Activated CD8-positive, alpha-beta T cell treated with anti-CD3 and anti-CD28 coated beads for 36 hours (primary cell): Measurements from ENCODE around the gene ARHGAP44. TPM values are rescaled to one million over a fixed set of nuclear protein-coding genes. Genes with fewer than 3 reads are reported as not detected.

Experiments used
- ATAC-seq: fragments of 200-7000 bp; cut with Tn5 transposase; one replicate; pipeline ENCODE4 v1.10.0; 2021; ENCODE audit warnings: mild to moderate bottlenecking, moderate library complexity
- CTCF ChIA-PET: fragments of 350-600 bp; sonication (Branson Sonifier 250); formaldehyde crosslinking; loops from one replicate; lab custom pipeline; 2021; ENCODE audit warnings: antibody characterized with exemption; lab: Charles Lee
- POLR2A ChIA-PET: fragments of 350-600 bp; sonication (Branson Sonifier 250); formaldehyde crosslinking; loops from one replicate; lab custom pipeline; 2021; ENCODE audit warnings: antibody characterized with exemption; lab: Charles Lee
- DNase-seq: peaks from one replicate; pipeline ENCODE4 v3.0.0-alpha.2; 2020
- H3K27ac Mint-ChIP-seq: one replicate; pipeline ENCODE4 v1.8.0; 2021; ENCODE audit warnings: mild to moderate bottlenecking, mixed read lengths
- H3K27me3 Mint-ChIP-seq: one replicate; pipeline ENCODE4 v1.8.0; 2021; ENCODE audit warnings: mixed read lengths
- H3K36me3 Mint-ChIP-seq: one replicate; pipeline ENCODE4 v1.8.0; 2021; ENCODE audit warnings: low read depth, mixed read lengths
- H3K4me1 Mint-ChIP-seq: one replicate; pipeline ENCODE4 v1.8.0; 2021; ENCODE audit warnings: low read depth, mixed read lengths
- H3K4me3 Mint-ChIP-seq: one replicate; pipeline ENCODE4 v1.8.0; 2021; ENCODE audit warnings: mild to moderate bottlenecking, moderate library complexity, mixed read lengths
- H3K9me3 Mint-ChIP-seq: one replicate; pipeline ENCODE4 v1.8.0; 2021; ENCODE audit warnings: mixed read lengths
- intact Hi-C: fragments of 100-400 bp; cut with micrococcal nuclease; formaldehyde crosslinking; loops from one replicate; pipeline ENCODE4 v1.10.0; 2022
- total RNA-seq, 2 experiments: library from RNA; stranded (reverse); gene quantifications; one replicate each; pipeline ENCODE4 v1.2.3, GENCODE V29; 2021
- TF ChIP-seq, protein P1 (sequence below): fragments of 200-600 bp; IDR thresholded peaks from one replicate; pipeline ENCODE4 v1.8.0; 2022; ENCODE audit warnings: antibody characterized with exemption, mild to moderate bottlenecking

The ARHGAP44 gene
- total RNA-seq, 2 experiments from 2014 or later, result 0.22 to 0.50 TPM

DNA sequence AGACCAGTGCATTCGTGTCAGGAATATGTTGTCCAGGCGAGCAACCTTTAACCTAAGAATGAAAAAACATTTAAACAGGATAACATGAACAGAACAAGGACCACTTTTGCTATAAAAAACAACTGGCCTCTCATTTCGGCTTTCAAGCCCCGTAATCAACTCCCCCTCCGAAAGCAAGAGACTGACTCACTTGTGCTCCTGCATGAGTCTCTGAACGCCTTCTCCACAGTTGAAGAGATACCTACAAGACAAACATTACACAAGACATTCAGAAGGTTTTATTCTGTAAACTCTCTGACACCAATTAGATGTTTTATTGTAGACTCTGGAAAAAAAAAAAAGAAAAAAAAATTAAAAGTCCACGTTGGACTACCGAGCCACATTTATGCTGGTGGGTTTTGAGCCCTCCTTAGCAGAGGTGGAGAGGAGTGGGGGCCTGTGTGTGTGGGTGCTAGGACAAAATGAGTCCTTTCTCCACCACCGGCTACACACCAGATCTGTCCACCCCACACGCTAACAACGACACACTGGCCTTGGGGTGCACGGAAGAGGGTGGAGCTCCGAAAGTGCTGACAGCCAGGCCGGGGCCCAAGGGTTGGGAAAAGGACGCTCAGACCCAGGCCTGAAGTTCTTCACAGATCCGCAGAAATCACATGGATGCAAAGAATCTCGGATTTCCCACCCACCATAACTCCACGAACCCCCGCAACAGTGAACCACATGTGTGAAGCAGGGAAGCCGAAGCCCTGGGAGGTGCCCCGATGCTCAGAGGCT lies 227.8 kb downstream of the ARHGAP44 start:
- TF ChIP-seq, protein P1, sequence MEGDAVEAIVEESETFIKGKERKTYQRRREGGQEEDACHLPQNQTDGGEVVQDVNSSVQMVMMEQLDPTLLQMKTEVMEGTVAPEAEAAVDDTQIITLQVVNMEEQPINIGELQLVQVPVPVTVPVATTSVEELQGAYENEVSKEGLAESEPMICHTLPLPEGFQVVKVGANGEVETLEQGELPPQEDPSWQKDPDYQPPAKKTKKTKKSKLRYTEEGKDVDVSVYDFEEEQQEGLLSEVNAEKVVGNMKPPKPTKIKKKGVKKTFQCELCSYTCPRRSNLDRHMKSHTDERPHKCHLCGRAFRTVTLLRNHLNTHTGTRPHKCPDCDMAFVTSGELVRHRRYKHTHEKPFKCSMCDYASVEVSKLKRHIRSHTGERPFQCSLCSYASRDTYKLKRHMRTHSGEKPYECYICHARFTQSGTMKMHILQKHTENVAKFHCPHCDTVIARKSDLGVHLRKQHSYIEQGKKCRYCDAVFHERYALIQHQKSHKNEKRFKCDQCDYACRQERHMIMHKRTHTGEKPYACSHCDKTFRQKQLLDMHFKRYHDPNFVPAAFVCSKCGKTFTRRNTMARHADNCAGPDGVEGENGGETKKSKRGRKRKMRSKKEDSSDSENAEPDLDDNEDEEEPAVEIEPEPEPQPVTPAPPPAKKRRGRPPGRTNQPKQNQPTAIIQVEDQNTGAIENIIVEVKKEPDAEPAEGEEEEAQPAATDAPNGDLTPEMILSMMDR, result no peak
- intact Hi-C loops, result no loop called here
- no peak for DNase-seq
- Mint-ChIP-seq H3K4me3 (peak overlapping the region; percentile 90), H3K9me3 (no peaks in the 10 kb centered on the region), H3K27me3 (no peaks in the 10 kb centered on the region), H3K36me3 (peaks cover 40% of the 10 kb centered on the region), H3K4me1 (peaks cover 32% of the 10 kb centered on the region), H3K27ac (peak overlapping the region; percentile 96)
- ChIA-PET CTCF (interaction anchor here (1.4 to 11.3 kb wide), 3 partner anchors 13 to 15 kb away, joined by 4 to 214 read pairs (median 7); no protein-coding TSS in a partner anchor), POLR2A (interaction anchor here (0.6 to 2.8 kb wide), 6 partner anchors 9 to 1304 kb away, joined by 3 to 11 read pairs (median 6); no protein-coding TSS in a partner anchor)
- ATAC-seq, result peak; percentile 17

GRCh38 chr17:13017655-13018459 lies 228.6 kb downstream of the ARHGAP44 start, which contains the start of gene ELAC2:
Gene ELAC2, minus strand, starts transcription at chr17:13018027. Its CDS starts 80 bp downstream, at chr17:13017947.
- CTCF ChIA-PET, result interaction anchor here (1.4 to 11.3 kb wide), 3 partner anchors 13 to 15 kb away, joined by 4 to 214 read pairs (median 7); no protein-coding TSS in a partner anchor
- POLR2A ChIA-PET, result interaction anchor here (0.6 to 2.8 kb wide), 8 partner anchors 10 to 1426 kb away, joined by 3 to 11 read pairs (median 5); no protein-coding TSS in a partner anchor
- intact Hi-C loops, result no loop called here
- H3K27me3 Mint-ChIP-seq, result no peaks in the 10 kb centered on the region
- peak within 1 kb of the TSS; percentile 96 for H3K27ac Mint-ChIP-seq
- H3K4me1 Mint-ChIP-seq, result peaks cover 32% of the 10 kb centered on the region
- DNase-seq, result peak; percentile 99
- ATAC-seq, result peak; percentile 98
- peak within 1 kb of the TSS; percentile 90 for H3K4me3 Mint-ChIP-seq
- peaks cover 38% of the 10 kb centered on the region for H3K36me3 Mint-ChIP-seq
- no peaks in the 10 kb centered on the region for H3K9me3 Mint-ChIP-seq
- TF ChIP-seq, protein P1, result no peak

GRCh38 chr17:13024016-13024415 lies 234.7 kb downstream of the ARHGAP44 start:
- TF ChIP-seq, protein P1, result no peak
- POLR2A ChIA-PET, result interaction anchor here (0.7 kb wide), 1 partner anchor 24 kb away, joined by 3 read pairs; no protein-coding TSS in a partner anchor
- Mint-ChIP-seq H3K4me3 (no peak overlapping the region), H3K4me1 (peaks cover 4% of the 10 kb centered on the region), H3K36me3 (no peaks in the 10 kb centered on the region), H3K27ac (no peak overlapping the region), H3K9me3 (no peaks in the 10 kb centered on the region), H3K27me3 (peaks cover 8% of the 10 kb centered on the region)
- CTCF ChIA-PET, result interaction anchor here (1.2 to 1.5 kb wide), 2 partner anchors 8 to 19 kb away, joined by 3 to 11 read pairs; no protein-coding TSS in a partner anchor
- no peak for ATAC-seq
- DNase-seq, result no peak
- intact Hi-C loops, result no loop called here

DNA sequence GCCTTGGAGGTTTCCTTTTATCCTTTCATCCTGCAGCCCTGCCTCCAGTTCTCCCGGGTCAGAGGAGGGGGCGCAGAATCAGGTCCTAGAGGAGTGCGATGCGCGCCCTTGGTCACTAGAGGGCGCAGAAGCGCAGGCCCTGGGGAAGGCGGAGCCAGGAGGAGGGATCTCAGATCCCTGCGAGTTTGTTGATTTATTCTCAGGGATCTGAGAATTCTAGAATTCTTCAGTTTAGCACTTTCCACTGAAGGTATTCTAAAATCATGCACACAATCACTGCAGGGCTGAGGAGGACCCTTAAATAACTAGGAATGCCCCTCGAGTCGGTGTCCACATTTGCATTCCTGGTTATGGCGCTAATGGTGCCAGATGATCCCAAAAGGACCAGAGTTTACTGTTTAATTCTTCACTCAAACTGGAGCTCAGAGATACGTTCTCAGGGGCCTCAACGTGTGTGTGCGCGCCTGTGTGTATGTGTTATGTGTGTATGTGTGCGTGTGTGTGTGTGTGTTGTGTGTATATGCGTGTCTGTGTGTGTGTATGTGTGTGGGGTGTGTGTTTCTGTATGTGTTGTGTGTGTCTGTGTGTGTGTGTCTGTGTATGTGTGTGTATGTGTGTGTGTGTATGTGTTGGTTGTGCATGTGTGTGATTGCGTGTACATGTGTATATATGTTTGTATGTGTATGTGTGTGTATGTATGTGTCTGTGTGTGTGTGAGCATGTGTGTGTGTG lies 235.4 kb downstream of the ARHGAP44 start:
- peak; percentile 100 for ATAC-seq
- DNase-seq, result peak; percentile 70
- no peaks in the 10 kb centered on the region for H3K9me3 Mint-ChIP-seq
- H3K36me3 Mint-ChIP-seq, result no peaks in the 10 kb centered on the region
- H3K4me1 Mint-ChIP-seq, result peaks cover 4% of the 10 kb centered on the region
- peaks cover 8% of the 10 kb centered on the region for H3K27me3 Mint-ChIP-seq
- ChIA-PET CTCF (interaction anchor here (1.0 to 1.2 kb wide), 2 partner anchors 20 to 71 kb away, joined by 3 to 4 read pairs; no protein-coding TSS in a partner anchor), POLR2A (interaction anchor here (0.7 kb wide), 1 partner anchor 24 kb away, joined by 3 read pairs; no protein-coding TSS in a partner anchor)
- TF ChIP-seq, protein P1, result peak; percentile 90
- no peak overlapping the region for H3K4me3 Mint-ChIP-seq
- intact Hi-C loops, result no loop called here
- H3K27ac Mint-ChIP-seq, result no peak overlapping the region
